Stimulated activated CD8-positive, alpha-beta memory T cell treated with anti-CD3 and anti-CD28 coated beads, Interleukin-12 subunit alpha, Interleukin-12 subunit beta, amount 100 ng/mL, for 4 hours (primary cell): Measurements from ENCODE around the gene FITM1.

Experiments used
- DNase-seq: peaks from one replicate; pipeline ENCODE4 v3.0.0-alpha.2; 2020; ENCODE audit warnings: low read depth

Gene FITM1

DNA sequence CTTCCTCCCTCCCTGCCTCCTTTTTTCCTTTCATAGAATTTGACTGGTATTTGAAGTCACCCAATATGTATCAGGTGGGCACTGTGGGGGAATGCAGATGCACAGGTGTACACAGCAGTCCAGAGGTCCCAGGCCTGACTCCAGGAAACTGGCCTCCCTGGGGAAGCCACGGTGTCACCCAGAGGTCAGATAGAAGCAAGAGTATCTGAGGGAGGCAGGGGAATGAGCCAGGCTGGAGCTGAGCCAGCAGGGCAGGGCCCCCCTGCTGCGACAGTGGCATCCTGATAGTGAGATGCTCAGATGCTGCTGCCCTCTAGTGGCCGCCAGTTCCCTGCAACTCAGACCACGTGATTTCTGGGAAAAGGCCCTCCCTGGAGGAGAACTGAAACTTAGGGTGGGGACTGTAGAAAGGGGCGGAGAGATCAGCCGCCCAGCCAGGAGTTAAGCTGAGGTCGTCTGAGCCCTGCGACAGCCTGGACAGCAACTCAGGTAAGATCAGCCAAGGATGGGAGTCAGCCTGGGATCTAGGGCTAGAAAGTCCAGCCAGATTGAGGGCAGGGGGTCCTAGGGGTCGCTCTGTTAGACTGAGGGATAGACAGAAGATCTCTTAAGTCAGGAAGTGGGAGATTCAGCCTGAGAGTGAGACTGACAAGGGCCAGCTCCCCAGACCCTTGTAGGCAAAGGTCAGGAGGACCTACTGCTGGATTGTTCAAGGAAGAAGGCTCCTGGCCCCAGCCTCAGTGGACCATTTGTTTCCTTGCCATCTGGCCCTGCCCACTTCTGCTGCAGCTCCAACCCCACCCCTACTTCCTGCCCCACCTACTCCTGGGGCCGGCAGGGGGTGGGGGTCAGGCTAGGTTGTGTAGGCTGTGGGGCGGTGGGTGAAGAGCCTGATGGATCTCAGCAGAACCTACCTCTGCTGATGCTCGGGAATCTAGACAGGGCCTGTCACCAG, 30.7 kb downstream of the FITM1 start, which contains the start of gene IRF9:
IRF9 (plus strand) TSS at position 416 of the 955 bp plus-strand sequence. CDS start 880 bp downstream, outside the sequence.
- peak; percentile 91 for DNase-seq

DNA sequence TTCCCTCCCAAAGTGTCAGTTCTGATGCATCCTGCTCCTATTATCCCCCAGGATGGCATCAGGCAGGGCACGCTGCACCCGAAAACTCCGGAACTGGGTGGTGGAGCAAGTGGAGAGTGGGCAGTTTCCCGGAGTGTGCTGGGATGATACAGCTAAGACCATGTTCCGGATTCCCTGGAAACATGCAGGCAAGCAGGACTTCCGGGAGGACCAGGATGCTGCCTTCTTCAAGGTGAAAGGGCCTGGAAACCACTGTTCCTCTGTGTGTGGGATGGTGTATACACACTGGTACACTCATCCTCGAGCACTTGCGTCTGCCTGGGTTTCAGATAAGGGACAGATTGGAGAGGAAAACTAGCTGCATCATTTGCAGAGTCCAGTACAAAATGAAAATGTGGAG, 31.6 kb downstream of the FITM1 start:
- DNase-seq, result no peak

DNA sequence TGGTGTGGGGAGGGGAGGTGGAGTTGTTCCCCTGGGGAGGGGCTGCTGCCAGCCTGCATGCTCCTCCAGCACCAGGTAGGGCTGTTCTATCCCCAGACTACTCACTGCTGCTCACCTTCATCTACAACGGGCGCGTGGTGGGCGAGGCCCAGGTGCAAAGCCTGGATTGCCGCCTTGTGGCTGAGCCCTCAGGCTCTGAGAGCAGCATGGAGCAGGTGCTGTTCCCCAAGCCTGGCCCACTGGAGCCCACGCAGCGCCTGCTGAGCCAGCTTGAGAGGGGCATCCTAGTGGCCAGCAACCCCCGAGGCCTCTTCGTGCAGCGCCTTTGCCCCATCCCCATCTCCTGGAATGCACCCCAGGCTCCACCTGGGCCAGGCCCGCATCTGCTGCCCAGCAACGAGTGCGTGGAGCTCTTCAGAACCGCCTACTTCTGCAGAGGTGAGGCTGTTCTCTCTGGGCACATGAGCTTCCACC, 34.1 kb downstream of the FITM1 start:
- no peak for DNase-seq

DNA sequence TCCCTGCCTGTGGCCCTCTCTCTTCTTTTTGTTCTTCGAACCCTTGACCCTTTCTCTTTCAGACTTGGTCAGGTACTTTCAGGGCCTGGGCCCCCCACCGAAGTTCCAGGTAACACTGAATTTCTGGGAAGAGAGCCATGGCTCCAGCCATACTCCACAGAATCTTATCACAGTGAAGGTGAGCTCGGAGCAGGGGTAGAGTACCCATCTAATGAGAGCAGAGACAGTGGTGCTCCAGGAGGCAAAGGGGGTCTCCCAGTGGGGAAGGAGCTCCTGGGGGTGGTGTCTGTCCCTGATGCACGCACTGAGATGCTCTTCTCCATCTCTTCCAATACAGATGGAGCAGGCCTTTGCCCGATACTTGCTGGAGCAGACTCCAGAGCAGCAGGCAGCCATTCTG, 35.3 kb downstream of the FITM1 start:
- DNase-seq, result no peak

DNA sequence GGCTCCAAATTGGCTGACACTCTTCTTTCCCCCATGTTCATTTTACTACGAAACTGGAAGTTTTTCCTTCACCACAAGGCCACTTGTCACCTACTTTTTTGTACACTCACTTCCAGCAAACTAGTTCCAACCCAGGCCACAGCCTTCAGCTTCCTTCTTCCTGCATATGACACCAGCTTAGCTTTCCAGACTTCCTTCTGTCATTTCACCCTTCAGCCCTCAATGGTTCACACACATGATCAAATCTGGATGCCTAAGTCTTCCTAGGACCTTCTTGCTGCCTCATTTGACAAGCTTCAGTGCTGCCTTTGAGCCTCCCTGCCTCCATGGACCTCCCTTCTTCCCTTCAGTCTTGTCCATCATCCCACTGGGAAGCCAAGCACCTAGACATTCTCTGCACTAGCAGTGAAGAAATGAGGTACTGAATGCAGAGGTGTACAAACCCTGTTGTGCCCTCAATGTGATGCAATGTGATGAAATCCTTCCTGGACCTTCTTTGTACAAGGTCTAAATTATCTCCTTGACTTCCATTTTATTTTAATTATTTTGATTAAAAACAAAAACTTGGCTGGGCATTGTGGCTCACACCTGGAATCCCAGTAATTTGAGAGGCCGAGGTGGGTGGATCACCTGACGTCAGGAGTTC, 37.1 kb downstream of the FITM1 start:
- DNase-seq, result no peak

DNA sequence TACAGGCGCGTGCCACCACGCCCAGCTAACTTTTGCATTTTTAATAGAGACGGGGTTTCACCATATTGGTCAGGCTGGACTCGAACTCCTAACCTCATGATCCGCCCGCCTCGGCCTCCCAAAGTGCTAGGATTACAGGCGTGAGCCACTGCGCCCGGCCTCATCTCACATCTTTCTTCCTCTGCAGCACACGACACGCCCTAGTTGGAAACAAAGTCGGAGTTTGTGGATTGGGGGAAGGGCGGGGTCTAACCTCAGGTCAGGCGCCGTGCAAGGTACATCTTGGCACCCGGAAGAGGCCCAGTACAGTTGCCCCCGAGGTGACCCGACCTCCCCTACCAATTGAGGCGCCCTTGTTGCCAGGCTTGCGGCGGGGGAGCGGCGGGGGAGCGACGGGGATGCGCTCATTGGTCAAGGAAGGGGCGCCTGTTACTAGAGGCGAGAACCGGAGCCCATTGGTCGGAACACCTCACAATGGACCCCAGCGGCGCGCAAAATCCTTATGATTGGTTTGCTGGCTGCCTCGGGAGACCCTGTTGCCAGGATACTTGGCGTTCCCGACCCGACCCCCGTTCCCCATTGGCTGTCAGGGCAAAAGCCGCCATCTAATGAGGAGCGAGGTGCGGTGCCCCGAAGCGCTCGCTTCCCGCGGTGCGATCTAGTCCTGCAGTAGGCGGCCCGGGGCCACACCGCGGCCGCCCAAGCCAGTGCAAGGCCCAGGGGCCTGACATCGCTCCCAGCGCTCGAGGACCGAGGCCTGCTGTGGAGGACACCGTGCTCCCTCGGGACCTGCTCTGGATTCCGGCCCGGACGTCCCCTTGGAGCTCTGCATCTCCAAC, 41.2 kb downstream of the FITM1 start, which contains the start of gene REC8:
REC8 (plus strand) TSS at position 659 of the 839 bp plus-strand sequence. CDS start 473 bp downstream, outside the sequence.
- DNase-seq, result peak; percentile 48

DNA sequence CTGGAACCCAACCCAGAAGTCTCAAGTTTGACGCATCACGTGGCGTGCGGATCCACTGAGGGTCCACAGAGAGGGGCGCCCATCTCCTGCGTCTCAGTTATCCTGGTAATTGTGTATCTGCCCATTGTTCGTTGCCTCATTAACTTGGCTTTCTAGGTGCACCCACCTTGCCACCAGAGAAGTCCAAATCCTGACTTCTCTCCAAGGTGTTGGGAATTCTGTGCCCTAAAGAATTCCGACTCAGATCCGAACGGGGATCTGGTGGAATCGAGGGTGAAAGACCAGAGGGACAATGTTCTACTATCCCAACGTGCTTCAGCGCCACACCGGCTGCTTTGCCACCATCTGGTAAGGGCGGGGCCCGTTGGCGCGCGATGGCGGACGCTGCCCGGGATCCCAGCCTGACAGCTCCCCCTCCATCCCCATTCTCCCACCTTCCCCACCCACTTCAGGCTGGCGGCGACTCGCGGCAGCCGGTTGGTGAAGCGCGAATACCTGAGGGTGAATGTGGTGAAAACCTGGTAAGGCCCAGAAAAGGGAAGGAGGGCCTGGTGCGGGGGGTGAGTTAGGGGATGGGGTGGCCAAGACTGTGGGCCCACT, 41.9 kb downstream of the FITM1 start:
- DNase-seq, result no peak

DNA sequence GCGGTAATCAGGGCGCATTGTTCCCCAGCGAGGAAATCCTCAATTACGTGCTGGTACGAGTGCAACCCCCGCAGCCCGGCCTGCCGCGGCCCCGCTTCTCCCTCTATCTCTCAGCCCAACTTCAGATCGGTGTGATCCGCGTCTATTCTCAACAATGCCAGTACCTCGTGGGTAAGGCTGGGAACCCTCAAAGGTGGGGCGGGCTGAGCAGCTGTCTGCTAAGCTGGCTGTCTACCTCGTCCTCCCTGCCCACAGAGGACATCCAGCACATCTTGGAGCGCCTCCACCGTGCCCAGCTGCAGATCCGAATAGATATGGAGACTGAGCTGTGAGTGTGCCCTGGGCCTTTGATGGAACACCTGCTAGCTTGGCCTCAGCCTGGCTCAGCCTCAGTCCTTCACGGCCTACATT, 42.4 kb downstream of the FITM1 start:
- no peak for DNase-seq

DNA sequence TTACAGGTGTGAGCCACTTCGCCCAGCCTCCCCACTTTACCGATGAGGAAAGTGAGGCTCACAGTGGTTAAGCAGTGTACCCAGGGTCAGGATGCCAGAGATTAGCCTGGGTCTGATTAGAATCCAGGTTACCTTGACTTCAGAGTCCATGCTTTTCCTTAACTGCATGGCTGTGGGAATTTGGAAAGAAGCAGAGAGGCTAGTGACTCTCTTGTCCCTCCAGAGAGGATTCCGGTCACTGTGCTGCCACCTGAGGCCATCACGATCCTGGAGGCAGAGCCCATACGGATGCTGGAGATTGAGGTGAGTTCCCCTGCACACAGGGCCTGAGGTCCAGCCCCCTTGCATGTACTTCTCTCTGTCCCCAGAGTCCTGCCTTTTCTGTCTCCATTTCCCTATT, 46.1 kb downstream of the FITM1 start:
- DNase-seq, result no peak

DNA sequence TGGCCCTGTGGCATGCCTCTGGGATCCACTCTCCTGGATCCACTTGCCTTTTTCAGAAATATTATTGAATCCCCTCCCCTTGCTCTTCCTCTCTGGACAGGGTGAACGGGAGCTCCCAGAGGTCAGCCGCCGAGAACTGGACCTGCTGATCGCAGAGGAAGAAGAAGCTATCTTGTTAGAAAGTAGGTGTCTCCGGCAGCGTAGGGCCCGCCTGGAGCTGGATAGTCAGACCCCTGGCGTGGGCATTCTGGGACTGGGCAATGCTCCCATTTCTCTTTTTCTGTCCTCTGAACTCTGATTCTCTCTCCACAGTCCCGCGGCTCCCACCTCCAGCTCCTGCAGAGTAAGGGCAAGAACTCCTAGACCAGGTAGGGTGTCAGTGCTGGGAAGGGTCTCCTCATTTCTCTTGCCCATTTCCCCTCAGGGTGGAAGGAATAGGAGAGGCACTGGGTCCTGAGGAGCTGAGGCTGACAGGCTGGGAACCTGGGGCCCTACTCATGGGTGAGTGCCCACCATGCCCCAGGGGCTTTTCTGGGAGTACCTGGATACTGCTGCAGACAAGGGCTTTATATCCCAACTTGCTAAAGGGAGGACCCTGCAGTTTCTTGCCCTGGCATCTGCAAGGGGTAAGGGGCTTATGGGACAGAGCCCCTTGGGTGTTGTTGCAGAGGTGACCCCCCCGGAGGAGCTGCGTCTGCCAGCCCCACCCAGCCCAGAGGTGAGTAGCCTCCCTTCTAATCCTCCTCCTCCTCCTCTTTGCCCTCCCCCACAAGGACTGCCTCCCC, 46.8 kb downstream of the FITM1 start:
- DNase-seq, result no peak

DNA sequence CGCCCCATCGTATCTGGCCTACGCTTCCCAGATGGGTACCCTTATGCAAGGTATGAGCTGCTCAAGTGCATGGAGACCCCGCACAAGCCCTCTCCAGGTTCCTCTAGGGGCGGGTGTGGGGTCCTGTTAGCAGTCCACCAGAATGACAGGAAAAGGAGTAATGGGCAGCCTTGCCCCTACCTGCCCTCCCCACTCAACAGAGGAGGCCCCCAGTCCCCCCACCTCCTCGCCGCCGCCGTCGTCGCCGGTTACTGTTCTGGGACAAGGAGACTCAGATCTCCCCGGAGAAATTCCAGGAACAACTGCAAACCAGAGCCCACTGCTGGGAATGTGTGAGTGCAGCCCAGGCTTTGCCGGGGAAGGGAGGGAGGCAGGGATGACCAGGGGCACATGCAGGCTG, 47.4 kb downstream of the FITM1 start:
- DNase-seq, result no peak

DNA sequence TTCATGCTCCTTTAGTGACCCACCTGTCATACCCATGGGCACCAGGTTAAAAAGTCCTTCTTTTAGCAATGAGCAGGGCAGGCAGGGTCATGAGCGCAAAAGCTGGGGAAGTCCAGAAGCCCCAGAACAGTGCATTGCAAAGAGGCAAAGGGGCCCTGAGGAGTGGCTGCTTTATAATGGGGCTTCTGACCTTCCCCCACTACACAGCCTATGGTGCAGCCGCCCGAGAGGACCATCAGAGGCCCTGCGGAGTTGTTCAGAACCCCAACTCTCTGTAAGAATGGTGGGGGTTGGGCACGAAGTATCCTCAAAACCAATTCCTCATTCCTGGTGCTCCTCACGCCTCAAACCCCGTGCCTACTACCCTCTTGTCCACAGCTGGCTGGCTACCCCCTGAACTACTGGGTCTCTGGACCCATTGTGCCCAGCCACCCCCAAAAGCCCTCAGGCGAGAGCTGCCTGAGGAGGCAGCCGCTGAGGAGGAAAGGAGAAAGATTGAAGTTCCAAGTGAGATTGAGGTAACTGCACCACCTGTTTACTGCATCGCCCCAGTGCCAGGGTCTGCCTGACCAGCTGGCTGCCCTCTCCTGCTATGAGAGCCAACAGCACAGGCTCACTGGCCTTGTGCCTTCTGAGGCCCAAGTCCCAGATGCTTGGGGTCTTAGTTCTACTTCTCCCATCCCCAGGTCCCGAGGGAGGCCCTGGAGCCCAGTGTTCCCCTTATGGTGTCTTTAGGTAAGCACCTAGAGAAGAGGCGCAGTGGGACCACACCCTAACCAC, 48.1 kb downstream of the FITM1 start:
- no peak for DNase-seq

DNA sequence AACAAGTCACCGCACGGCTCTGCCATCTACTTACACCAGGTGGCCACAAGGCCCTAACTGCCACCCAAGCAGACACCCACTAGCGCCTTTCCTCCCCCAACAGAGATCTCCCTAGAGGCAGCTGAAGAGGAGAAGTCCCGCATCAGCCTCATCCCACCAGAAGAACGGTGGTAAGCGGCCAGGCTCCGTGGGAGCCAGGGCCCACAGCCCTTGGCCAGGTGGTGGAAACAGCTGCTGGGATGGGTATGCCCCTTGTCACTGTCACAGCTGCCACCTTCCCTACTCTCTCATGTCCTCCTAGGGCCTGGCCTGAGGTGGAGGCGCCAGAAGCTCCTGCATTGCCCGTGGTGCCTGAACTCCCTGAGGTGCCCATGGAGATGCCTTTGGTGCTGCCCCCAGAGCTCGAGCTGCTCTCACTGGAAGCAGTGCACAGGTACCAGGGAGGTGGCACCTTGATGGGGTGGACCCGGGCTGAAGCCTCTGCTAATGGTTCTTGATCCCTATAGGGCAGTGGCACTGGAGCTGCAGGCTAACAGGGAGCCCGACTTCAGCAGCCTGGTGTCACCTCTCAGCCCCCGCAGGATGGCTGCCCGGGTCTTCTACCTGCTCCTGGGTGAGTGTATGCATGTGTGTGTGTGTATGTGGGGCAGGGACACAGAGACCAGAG, 49.0 kb downstream of the FITM1 start:
- no peak for DNase-seq

DNA sequence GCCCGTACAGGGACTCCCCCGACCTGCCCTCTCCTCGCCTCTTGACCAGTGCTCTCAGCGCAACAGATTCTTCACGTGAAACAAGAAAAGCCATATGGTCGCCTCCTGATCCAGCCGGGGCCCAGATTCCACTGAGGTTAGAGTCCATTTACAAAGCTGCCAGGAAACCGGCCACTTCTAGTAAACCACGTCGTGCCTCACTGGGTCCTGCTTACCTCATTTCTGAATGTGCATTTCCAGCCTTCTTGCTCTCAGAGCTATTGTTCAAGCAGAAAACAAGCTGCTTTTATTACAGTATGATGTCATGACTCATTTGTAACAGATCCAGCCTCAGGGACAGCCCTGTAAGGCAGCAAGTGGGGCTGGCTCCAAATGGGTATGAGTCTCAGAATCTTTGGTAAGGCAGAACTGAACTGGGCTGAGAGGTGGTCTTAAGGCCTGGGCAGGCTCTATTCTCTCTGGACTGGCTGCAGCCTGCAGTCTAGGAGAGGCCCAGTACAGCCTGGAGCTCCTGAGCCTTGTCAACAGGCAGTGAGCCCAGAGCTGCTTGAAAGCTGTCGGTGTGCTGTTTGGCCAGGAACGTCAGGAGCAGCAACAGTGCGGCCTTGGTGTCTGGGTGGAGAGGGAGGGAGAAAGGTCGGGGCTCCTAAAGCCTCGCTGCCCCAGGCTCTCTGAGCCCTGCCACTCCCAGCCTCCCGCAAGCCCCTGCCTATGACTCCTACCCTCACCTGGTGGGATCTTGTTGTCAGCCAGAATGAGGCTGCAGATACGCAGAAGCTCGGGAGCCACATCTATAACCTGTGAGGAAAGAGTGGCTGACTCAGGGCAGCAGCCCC, 49.7 kb downstream of the FITM1 start:
- DNase-seq, result no peak

DNA sequence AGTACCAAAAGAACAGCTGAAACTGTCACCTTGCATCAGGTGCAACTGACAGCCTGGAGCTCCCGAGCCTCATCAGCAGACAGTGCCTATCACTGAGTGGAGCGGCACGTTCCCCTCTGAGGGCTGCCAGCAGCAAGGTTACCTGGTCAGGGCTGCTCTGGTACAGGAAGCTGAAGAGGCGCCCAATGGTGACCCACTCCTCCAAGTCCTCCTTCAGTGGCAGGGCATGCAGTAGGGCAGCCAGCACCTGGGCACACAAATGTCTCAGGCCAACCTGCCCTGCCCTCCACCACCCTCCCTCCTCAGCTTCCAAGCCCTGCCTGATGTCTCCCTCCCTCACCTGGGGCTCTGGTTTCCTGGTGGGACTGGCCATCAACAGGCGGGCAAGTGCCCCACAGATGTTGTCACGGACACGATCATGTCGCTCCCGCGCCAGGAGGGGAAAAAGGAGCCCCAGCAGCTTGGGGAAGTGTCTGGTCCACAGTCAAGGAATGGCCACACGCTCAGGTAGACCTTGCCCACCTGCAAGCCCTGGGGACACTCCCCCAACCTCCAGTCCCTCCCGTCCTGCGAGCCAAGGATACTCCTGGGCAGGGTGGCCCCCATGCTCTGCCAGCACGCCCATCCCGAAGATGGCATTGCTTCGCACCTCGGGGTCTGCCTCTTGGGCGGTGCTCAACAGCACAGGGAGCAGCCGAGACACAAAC, 51.1 kb downstream of the FITM1 start:
- no peak for DNase-seq
